Measurements from ENCODE around the gene COL4A3. TPM values are rescaled to one million over a fixed set of nuclear protein-coding genes. Genes with fewer than 3 reads are reported as not detected.

The COL4A3 gene
- total RNA-seq, 1 donor from 2014 or later = 33.6 TPM

GRCh38 chr2:227134591-227134990, 29.8 kb upstream of the COL4A3 start:
- no peak for TF ChIP-seq CTCF (IDR thresholded peaks at IDR 0.05)
- H3K27me3 ChIP-seq (ENCODE audit: low read depth) = no peaks in the 10 kb centered on the region
- intact Hi-C loops (cut with DNase I) = no loop called here

GRCh38 chr2:227141301-227141700, 23.1 kb upstream of the COL4A3 start:
- Histone ChIP-seq H3K27ac (no peak overlapping the region), H3K9me3 (no peaks in the 10 kb centered on the region), H3K27me3 (ENCODE audit: low read depth) (no peaks in the 10 kb centered on the region), H3K4me1 (peaks cover 3% of the 10 kb centered on the region), H3K36me3 (no peaks in the 10 kb centered on the region), H3K4me3 (no peak overlapping the region)
- intact Hi-C loops (cut with DNase I) = no loop called here
- DNase-seq (no peak), ATAC-seq (no peak)
- TF ChIP-seq CTCF (IDR thresholded peaks at IDR 0.05) = no peak

More at GRCh38 chr2:227134591-227134990, 29.8 kb upstream of the COL4A3 start:
- ATAC-seq (no peak), DNase-seq (no peak)
- no peaks in the 10 kb centered on the region for H3K4me1 ChIP-seq
- H3K4me3 ChIP-seq = no peak overlapping the region
- H3K27ac ChIP-seq = no peak overlapping the region
- no peaks in the 10 kb centered on the region for H3K36me3 ChIP-seq
- no peaks in the 10 kb centered on the region for H3K9me3 ChIP-seq

- Histone ChIP-seq H3K27ac (no peak overlapping the region), H3K4me3 (no peak overlapping the region), H3K36me3 (no peaks in the 10 kb centered on the region), H3K4me1 (peaks cover 3% of the 10 kb centered on the region), H3K9me3 (peaks cover 4% of the 10 kb centered on the region), H3K27me3 (ENCODE audit: low read depth) (no peaks in the 10 kb centered on the region)
- TF ChIP-seq CTCF (IDR thresholded peaks at IDR 0.05) = no peak
- DNase-seq (no peak), ATAC-seq (no peak)
- intact Hi-C loops (cut with DNase I) = no loop called here
These were observed 20.5 kb upstream of the COL4A3 start for GRCh38 chr2:227143895-227144294.

- DNase-seq (no peak), ATAC-seq (no peak)
- no peaks in the 10 kb centered on the region for H3K36me3 ChIP-seq
- intact Hi-C loops (cut with DNase I) = no loop called here
- peaks cover 4% of the 10 kb centered on the region for H3K9me3 ChIP-seq
- no peaks in the 10 kb centered on the region for H3K27me3 ChIP-seq (ENCODE audit: low read depth)
- TF ChIP-seq CTCF (IDR thresholded peaks at IDR 0.05) = no peak
- peaks cover 3% of the 10 kb centered on the region for H3K4me1 ChIP-seq
- no peak overlapping the region for H3K4me3 ChIP-seq
- H3K27ac ChIP-seq = no peak overlapping the region
These were observed 18.0 kb upstream of the COL4A3 start for GRCh38 chr2:227146456-227146855.

- no peaks in the 10 kb centered on the region for H3K36me3 ChIP-seq
- DNase-seq = no peak
- H3K4me1 ChIP-seq = no peaks in the 10 kb centered on the region
- intact Hi-C loops (cut with DNase I) = no loop called here
- no peak for TF ChIP-seq CTCF (IDR thresholded peaks at IDR 0.05)
- peaks cover 4% of the 10 kb centered on the region for H3K9me3 ChIP-seq
- H3K4me3 ChIP-seq = no peak overlapping the region
- H3K27me3 ChIP-seq (ENCODE audit: low read depth) = no peaks in the 10 kb centered on the region
- ATAC-seq = no peak
- no peak overlapping the region for H3K27ac ChIP-seq
These were observed 17.4 kb upstream of the COL4A3 start for GRCh38 chr2:227147023-227147422.

- Histone ChIP-seq H3K27me3 (ENCODE audit: low read depth) (no peaks in the 10 kb centered on the region), H3K4me1 (no peaks in the 10 kb centered on the region), H3K27ac (no peak overlapping the region), H3K36me3 (no peaks in the 10 kb centered on the region), H3K9me3 (peaks cover 4% of the 10 kb centered on the region), H3K4me3 (no peak overlapping the region)
- DNase-seq (no peak), ATAC-seq (no peak)
- TF ChIP-seq CTCF (IDR thresholded peaks at IDR 0.05) = no peak
- intact Hi-C loops (cut with DNase I) = no loop called here
These were observed 16.3 kb upstream of the COL4A3 start for GRCh38 chr2:227148106-227148505.

All from lower lobe of right lung (tissue), 2 donors.